ENCODE results near the gene PAK5.
"Not testable (repeated sequence)": the region's sequence is repeated elsewhere in the genome, so short reads cannot be mapped to it uniquely, and the experiment has no call there.

The PAK5 gene

DNA sequence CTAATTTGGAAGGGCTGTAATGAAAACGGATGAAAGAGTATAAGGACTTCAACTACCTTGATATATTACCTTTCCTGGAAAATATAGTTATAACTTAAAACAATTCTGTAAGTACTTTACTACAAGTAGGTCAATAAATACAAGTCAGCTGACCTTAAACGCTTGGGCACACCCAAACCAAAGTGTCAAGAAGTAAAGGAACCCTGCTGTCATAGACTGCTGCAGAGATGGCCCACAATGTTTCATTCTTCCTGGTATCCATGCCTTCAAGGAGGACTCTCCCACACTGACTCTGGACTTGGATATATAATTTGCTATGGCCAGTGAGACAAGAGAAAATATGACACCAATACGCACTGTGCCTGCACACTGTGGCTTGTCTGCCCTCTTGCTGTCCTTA, 192.5 kb downstream of the PAK5 start:
- Histone ChIP-seq H3K27me3 (ENCODE audit: control insufficient read depth, insufficient read depth, low read length) (no peaks in the 10 kb centered on the region), H2AFZ (no peak overlapping the region), H3K4me3 (ENCODE audit: low read depth, low read length) (no peak overlapping the region), H3K9me3 (ENCODE audit: control insufficient read depth, low read length) (no peaks in the 10 kb centered on the region), H3K27ac (no peak overlapping the region), H3K4me1 (no peaks in the 10 kb centered on the region), H3K9ac (no peak overlapping the region), H3K4me2 (ENCODE audit: low read length) (no peak overlapping the region), H3K36me3 (ENCODE audit: control insufficient read depth, insufficient read depth, low read length) (no peaks in the 10 kb centered on the region), H3K79me2 (no peaks in the 10 kb centered on the region)
- TF ChIP-seq, protein P1, sequence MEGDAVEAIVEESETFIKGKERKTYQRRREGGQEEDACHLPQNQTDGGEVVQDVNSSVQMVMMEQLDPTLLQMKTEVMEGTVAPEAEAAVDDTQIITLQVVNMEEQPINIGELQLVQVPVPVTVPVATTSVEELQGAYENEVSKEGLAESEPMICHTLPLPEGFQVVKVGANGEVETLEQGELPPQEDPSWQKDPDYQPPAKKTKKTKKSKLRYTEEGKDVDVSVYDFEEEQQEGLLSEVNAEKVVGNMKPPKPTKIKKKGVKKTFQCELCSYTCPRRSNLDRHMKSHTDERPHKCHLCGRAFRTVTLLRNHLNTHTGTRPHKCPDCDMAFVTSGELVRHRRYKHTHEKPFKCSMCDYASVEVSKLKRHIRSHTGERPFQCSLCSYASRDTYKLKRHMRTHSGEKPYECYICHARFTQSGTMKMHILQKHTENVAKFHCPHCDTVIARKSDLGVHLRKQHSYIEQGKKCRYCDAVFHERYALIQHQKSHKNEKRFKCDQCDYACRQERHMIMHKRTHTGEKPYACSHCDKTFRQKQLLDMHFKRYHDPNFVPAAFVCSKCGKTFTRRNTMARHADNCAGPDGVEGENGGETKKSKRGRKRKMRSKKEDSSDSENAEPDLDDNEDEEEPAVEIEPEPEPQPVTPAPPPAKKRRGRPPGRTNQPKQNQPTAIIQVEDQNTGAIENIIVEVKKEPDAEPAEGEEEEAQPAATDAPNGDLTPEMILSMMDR (IDR thresholded peaks at IDR 0.05) = no peak

DNA sequence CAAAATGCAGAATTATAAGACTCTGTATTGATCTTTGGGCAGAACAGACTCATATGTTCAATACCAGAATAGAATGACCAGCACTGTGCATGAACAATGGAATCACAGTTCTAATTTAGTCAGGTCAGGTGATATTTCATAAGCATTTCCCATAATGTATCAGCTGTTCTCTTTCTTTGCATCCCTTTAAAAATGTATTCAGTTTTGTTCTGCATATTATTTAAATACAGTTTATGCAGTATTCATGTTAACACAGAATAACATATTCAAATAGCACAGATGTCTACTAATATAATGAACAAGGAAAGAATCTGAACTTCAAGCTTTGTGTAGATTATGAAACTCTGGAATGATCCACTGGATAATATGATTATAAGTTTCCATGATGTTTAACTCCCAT, 196.0 kb downstream of the PAK5 start:
- Histone ChIP-seq H2AFZ (no peak overlapping the region), H3K9ac (no peak overlapping the region), H3K9me3 (ENCODE audit: control insufficient read depth, low read length) (no peaks in the 10 kb centered on the region), H3K27ac (no peak overlapping the region), H3K4me2 (ENCODE audit: low read length) (no peak overlapping the region), H3K36me3 (ENCODE audit: control insufficient read depth, insufficient read depth, low read length) (no peaks in the 10 kb centered on the region), H3K79me2 (no peaks in the 10 kb centered on the region), H3K4me1 (no peaks in the 10 kb centered on the region), H3K27me3 (ENCODE audit: control insufficient read depth, insufficient read depth, low read length) (no peaks in the 10 kb centered on the region), H3K4me3 (ENCODE audit: low read depth, low read length) (no peak overlapping the region)
- TF ChIP-seq, protein P1 (IDR thresholded peaks at IDR 0.05) = no peak

DNA sequence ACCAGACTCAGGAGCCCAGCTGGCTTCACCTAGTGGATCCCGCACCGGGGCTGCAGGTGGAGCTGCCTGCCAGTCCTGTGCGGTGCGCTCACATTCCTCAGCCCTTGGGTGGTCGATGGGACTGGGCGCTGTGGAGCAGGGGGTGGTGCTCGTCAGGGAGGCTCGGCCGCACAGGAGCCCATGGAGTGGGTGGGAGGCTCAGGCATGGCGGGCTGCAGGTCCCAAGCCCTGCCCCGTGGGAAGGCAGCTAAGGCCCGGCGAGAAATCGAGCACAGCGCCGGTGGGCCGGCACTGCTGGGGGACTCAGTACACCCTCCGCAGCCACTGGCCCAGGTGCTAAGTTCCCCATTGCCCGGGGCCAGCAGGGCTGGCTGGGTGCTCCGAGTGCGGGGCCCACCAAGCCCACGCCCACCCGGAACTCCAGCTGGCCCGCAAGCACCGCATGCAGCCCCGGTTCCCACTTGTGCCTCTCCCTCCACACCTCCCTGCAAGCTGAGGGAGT, 197.3 kb downstream of the PAK5 start:
- not testable (repeated sequence) for H3K79me2 ChIP-seq; H3K27me3 ChIP-seq (ENCODE audit: control insufficient read depth, insufficient read depth, low read length); H3K9ac ChIP-seq; H3K27ac ChIP-seq; H3K9me3 ChIP-seq (ENCODE audit: control insufficient read depth, low read length); H2AFZ ChIP-seq; H3K4me1 ChIP-seq; H3K4me2 ChIP-seq (ENCODE audit: low read length); H3K36me3 ChIP-seq (ENCODE audit: control insufficient read depth, insufficient read depth, low read length); H3K4me3 ChIP-seq (ENCODE audit: low read depth, low read length)

DNA sequence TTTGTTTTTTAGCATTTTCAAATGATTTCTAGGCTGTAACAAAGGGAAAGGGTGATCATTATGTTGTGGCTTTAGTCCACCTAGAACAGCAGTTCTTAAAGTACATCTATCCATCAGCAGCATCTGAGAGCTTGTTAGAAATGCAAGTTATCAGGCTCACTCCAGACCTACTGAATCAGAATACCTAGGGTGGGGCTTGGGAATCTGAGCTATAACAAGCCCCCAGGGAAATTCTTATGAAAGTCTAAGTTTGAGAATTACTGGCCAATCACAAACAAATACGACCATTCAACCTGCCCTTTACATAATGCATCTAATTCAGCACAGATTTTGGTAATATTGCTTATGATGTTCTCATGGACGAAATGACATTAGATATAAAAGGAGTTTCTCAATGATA, 201.0 kb downstream of the PAK5 start:
- Histone ChIP-seq H3K9ac (no peak overlapping the region), H3K79me2 (no peaks in the 10 kb centered on the region), H3K27me3 (ENCODE audit: control insufficient read depth, insufficient read depth, low read length) (no peaks in the 10 kb centered on the region), H3K4me3 (ENCODE audit: low read depth, low read length) (no peak overlapping the region), H3K4me2 (ENCODE audit: low read length) (no peak overlapping the region), H3K27ac (no peak overlapping the region), H3K9me3 (ENCODE audit: control insufficient read depth, low read length) (no peaks in the 10 kb centered on the region), H3K36me3 (ENCODE audit: control insufficient read depth, insufficient read depth, low read length) (no peaks in the 10 kb centered on the region), H3K4me1 (no peaks in the 10 kb centered on the region), H2AFZ (no peak overlapping the region)
- TF ChIP-seq, protein P1 (IDR thresholded peaks at IDR 0.05) = no peak

DNA sequence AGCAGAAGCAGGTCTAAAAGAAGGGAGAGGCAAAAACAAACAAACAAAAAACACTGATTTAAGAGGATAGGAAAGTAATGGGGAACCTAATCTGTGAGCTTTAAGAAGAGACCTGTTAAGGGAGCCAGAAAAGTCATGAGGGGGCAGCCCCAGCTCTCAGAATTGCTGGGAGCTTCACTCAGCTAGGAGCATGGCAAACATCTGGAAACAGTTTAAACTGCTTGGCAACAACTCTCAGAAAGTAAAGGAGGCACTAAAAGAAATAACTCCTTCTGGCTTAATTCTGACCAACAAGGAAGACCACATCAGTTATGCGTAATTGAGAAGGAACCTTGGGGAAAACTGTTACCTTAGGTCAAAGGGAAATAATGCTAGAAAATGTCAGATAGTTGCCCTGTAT, 203.1 kb downstream of the PAK5 start:
- H3K4me2 ChIP-seq (ENCODE audit: low read length) = no peak overlapping the region
- H3K9me3 ChIP-seq (ENCODE audit: control insufficient read depth, low read length) = no peaks in the 10 kb centered on the region
- H3K79me2 ChIP-seq = no peaks in the 10 kb centered on the region
- no peaks in the 10 kb centered on the region for H3K36me3 ChIP-seq (ENCODE audit: control insufficient read depth, insufficient read depth, low read length)
- H3K27me3 ChIP-seq (ENCODE audit: control insufficient read depth, insufficient read depth, low read length) = no peaks in the 10 kb centered on the region
- H2AFZ ChIP-seq = no peak overlapping the region
- TF ChIP-seq, protein P1 (IDR thresholded peaks at IDR 0.05) = no peak
- H3K4me3 ChIP-seq (ENCODE audit: low read depth, low read length) = no peak overlapping the region
- H3K4me1 ChIP-seq = no peaks in the 10 kb centered on the region
- H3K9ac ChIP-seq = no peak overlapping the region
- no peak overlapping the region for H3K27ac ChIP-seq
